ENCODE measurements around the gene EHD4. TPM values are rescaled to one million over a fixed set of nuclear protein-coding genes. Genes with fewer than 3 reads are reported as not detected.

Gene EHD4
- total and polyA plus RNA-seq, 9 of the 15 experiments (the other 6 are each of a cell fraction or from before 2014, with no cell fraction given), result 0.89 to 10.3 (median 6.4) TPM

GRCh38 chr15:41919954-41920538 lies 52.3 kb downstream of the EHD4 start (continued):
- TF ChIP-seq, protein P1, sequence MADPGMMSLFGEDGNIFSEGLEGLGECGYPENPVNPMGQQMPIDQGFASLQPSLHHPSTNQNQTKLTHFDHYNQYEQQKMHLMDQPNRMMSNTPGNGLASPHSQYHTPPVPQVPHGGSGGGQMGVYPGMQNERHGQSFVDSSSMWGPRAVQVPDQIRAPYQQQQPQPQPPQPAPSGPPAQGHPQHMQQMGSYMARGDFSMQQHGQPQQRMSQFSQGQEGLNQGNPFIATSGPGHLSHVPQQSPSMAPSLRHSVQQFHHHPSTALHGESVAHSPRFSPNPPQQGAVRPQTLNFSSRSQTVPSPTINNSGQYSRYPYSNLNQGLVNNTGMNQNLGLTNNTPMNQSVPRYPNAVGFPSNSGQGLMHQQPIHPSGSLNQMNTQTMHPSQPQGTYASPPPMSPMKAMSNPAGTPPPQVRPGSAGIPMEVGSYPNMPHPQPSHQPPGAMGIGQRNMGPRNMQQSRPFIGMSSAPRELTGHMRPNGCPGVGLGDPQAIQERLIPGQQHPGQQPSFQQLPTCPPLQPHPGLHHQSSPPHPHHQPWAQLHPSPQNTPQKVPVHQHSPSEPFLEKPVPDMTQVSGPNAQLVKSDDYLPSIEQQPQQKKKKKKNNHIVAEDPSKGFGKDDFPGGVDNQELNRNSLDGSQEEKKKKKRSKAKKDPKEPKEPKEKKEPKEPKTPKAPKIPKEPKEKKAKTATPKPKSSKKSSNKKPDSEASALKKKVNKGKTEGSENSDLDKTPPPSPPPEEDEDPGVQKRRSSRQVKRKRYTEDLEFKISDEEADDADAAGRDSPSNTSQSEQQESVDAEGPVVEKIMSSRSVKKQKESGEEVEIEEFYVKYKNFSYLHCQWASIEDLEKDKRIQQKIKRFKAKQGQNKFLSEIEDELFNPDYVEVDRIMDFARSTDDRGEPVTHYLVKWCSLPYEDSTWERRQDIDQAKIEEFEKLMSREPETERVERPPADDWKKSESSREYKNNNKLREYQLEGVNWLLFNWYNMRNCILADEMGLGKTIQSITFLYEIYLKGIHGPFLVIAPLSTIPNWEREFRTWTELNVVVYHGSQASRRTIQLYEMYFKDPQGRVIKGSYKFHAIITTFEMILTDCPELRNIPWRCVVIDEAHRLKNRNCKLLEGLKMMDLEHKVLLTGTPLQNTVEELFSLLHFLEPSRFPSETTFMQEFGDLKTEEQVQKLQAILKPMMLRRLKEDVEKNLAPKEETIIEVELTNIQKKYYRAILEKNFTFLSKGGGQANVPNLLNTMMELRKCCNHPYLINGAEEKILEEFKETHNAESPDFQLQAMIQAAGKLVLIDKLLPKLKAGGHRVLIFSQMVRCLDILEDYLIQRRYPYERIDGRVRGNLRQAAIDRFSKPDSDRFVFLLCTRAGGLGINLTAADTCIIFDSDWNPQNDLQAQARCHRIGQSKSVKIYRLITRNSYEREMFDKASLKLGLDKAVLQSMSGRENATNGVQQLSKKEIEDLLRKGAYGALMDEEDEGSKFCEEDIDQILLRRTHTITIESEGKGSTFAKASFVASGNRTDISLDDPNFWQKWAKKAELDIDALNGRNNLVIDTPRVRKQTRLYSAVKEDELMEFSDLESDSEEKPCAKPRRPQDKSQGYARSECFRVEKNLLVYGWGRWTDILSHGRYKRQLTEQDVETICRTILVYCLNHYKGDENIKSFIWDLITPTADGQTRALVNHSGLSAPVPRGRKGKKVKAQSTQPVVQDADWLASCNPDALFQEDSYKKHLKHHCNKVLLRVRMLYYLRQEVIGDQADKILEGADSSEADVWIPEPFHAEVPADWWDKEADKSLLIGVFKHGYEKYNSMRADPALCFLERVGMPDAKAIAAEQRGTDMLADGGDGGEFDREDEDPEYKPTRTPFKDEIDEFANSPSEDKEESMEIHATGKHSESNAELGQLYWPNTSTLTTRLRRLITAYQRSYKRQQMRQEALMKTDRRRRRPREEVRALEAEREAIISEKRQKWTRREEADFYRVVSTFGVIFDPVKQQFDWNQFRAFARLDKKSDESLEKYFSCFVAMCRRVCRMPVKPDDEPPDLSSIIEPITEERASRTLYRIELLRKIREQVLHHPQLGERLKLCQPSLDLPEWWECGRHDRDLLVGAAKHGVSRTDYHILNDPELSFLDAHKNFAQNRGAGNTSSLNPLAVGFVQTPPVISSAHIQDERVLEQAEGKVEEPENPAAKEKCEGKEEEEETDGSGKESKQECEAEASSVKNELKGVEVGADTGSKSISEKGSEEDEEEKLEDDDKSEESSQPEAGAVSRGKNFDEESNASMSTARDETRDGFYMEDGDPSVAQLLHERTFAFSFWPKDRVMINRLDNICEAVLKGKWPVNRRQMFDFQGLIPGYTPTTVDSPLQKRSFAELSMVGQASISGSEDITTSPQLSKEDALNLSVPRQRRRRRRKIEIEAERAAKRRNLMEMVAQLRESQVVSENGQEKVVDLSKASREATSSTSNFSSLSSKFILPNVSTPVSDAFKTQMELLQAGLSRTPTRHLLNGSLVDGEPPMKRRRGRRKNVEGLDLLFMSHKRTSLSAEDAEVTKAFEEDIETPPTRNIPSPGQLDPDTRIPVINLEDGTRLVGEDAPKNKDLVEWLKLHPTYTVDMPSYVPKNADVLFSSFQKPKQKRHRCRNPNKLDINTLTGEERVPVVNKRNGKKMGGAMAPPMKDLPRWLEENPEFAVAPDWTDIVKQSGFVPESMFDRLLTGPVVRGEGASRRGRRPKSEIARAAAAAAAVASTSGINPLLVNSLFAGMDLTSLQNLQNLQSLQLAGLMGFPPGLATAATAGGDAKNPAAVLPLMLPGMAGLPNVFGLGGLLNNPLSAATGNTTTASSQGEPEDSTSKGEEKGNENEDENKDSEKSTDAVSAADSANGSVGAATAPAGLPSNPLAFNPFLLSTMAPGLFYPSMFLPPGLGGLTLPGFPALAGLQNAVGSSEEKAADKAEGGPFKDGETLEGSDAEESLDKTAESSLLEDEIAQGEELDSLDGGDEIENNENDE (IDR thresholded peaks at IDR 0.05; ENCODE audit: low read depth, low read length), result no peak
- TF ChIP-seq, protein P2, sequence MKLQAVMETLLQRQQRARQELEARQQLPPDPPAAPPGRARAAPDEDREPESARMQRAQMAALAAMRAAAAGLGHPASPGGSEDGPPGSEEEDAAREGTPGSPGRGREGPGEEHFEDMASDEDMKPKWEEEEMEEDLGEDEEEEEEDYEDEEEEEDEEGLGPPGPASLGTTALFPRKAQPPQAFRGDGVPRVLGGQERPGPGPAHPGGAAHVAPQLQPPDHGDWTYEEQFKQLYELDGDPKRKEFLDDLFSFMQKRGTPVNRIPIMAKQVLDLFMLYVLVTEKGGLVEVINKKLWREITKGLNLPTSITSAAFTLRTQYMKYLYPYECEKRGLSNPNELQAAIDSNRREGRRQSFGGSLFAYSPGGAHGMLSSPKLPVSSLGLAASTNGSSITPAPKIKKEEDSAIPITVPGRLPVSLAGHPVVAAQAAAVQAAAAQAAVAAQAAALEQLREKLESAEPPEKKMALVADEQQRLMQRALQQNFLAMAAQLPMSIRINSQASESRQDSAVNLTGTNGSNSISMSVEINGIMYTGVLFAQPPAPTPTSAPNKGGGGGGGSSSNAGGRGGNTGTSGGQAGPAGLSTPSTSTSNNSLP (IDR thresholded peaks at IDR 0.05; ENCODE audit: borderline replicate concordance, low read depth, low read length), result no peak
- TF ChIP-seq TARDBP (IDR thresholded peaks at IDR 0.05) (no peak), RBM17 (IDR thresholded peaks at IDR 0.05; ENCODE audit: borderline replicate concordance, low read depth, low read length) (no peak), ESRRA (IDR thresholded peaks at IDR 0.05; ENCODE audit: borderline replicate concordance, low read depth) (no peak), ZNF583 (CRISPR knock-in tag; IDR thresholded peaks at IDR 0.05) (no peak), HNRNPUL1 (IDR thresholded peaks at IDR 0.05; ENCODE audit: low read length) (no peak)

All from K562 (cell line).